Nephron (organoid): ENCODE data around the gene MCL1.

Experiments
- H3K27ac Mint-ChIP-seq, 3 experiments: 2 replicates each; pipeline ENCODE4 v1.8.0; 2020; ENCODE audit warnings: mixed read lengths in 3 of 3, mild to moderate bottlenecking in 2 of 3, moderate library complexity in 1 of 3
- H3K27me3 Mint-ChIP-seq: 2 replicates; pipeline ENCODE4 v1.8.0; 2021; ENCODE audit warnings: low read depth, mild to moderate bottlenecking, moderate library complexity, mixed read lengths
- H3K36me3 Mint-ChIP-seq: 2 replicates; pipeline ENCODE4 v1.8.0; 2020; ENCODE audit warnings: low read depth, mixed read lengths
- H3K4me1 Mint-ChIP-seq: 2 replicates; pipeline ENCODE4 v1.8.0; 2020; ENCODE audit warnings: mixed read lengths
- H3K4me3 Mint-ChIP-seq, 3 experiments: 2 replicates each; pipeline ENCODE4 v1.8.0; 2020; ENCODE audit warnings: mild to moderate bottlenecking in 3 of 3, mixed read lengths in 3 of 3, moderate library complexity in 2 of 3
- H3K9me3 Mint-ChIP-seq: 2 replicates; pipeline ENCODE4 v1.8.0; 2020; ENCODE audit warnings: mixed read lengths
- CTCF ChIP-seq, 3 experiments: fragments of 200-600 bp; sonication (generic); IDR thresholded peaks; one replicate each; pipeline ENCODE4 v1.5.0; 2021; ENCODE audit warnings: antibody characterized with exemption in 3 of 3; ENCODE audit not compliant: unreplicated experiment in 3 of 3

Gene MCL1

GRCh38 chr1:150545486-150546032 lies 33.9 kb downstream of the MCL1 start:
- Mint-ChIP-seq H3K27ac (peak overlapping the region in 1 of 3 experiments; percentile 5), H3K36me3 (no peaks in the 10 kb centered on the region), H3K27me3 (peaks cover 11% of the 10 kb centered on the region), H3K4me1 (peaks cover 5% of the 10 kb centered on the region), H3K4me3 (no peak overlapping the region), H3K9me3 (no peaks in the 10 kb centered on the region)
- no peak for TF ChIP-seq CTCF (IDR thresholded peaks at IDR 0.05; ENCODE audit: unreplicated experiment in 3 of 3)

- Mint-ChIP-seq H3K27me3 (peaks cover 11% of the 10 kb centered on the region), H3K36me3 (no peaks in the 10 kb centered on the region), H3K9me3 (no peaks in the 10 kb centered on the region), H3K4me1 (no peaks in the 10 kb centered on the region), H3K4me3 (no peak overlapping the region), H3K27ac (no peak overlapping the region)
- TF ChIP-seq CTCF (IDR thresholded peaks at IDR 0.05; ENCODE audit: unreplicated experiment in 3 of 3) = no peak
Observed at GRCh38 chr1:150544204-150544603, 35.2 kb downstream of the MCL1 start.

- Mint-ChIP-seq H3K36me3 (no peaks in the 10 kb centered on the region), H3K4me3 (no peak overlapping the region), H3K4me1 (no peaks in the 10 kb centered on the region), H3K27ac (no peak overlapping the region), H3K9me3 (no peaks in the 10 kb centered on the region), H3K27me3 (peaks cover 11% of the 10 kb centered on the region)
- TF ChIP-seq CTCF (IDR thresholded peaks at IDR 0.05; ENCODE audit: unreplicated experiment in 3 of 3) = no peak
Observed at GRCh38 chr1:150543500-150544143, 35.8 kb downstream of the MCL1 start.

- H3K4me1 Mint-ChIP-seq = peaks cover 17% of the 10 kb centered on the region
- H3K27ac Mint-ChIP-seq = peak overlapping the region; percentile 16 to 41 (median 36)
- H3K27me3 Mint-ChIP-seq = peaks cover 3% of the 10 kb centered on the region
- no peaks in the 10 kb centered on the region for H3K9me3 Mint-ChIP-seq
- no peak overlapping the region for H3K4me3 Mint-ChIP-seq
- H3K36me3 Mint-ChIP-seq = no peaks in the 10 kb centered on the region
- TF ChIP-seq CTCF (IDR thresholded peaks at IDR 0.05; ENCODE audit: unreplicated experiment in 3 of 3) = no peak
Observed at GRCh38 chr1:150537732-150538684, 41.4 kb downstream of the MCL1 start.

GRCh38 chr1:150536836-150537731 lies 42.3 kb downstream of the MCL1 start:
- H3K27me3 Mint-ChIP-seq = peaks cover 3% of the 10 kb centered on the region
- peaks cover 25% of the 10 kb centered on the region for H3K4me1 Mint-ChIP-seq
- H3K4me3 Mint-ChIP-seq = no peak overlapping the region
- no peaks in the 10 kb centered on the region for H3K9me3 Mint-ChIP-seq
- no peak for TF ChIP-seq CTCF (IDR thresholded peaks at IDR 0.05; ENCODE audit: unreplicated experiment in 3 of 3)
- H3K36me3 Mint-ChIP-seq = no peaks in the 10 kb centered on the region
- H3K27ac Mint-ChIP-seq = peak overlapping the region in 1 of 3 experiments; percentile 65
